ENCODE results near the gene EPN1.

GRCh38 chr19:55684946-55685681 is 10.1 kb downstream of the EPN1 start:
- no peak for TF ChIP-seq GATA2 (IDR thresholded peaks at IDR 0.05; ENCODE audit: low read depth, low read length)
- TF ChIP-seq GATA3 (IDR thresholded peaks at IDR 0.05; ENCODE audit: low read depth, low read length): no peak
